GM18505 (cell line): ENCODE results near the gene KRT10.
"Not testable (repeated sequence)": the region's sequence is repeated elsewhere in the genome, so short reads cannot be mapped to it uniquely, and the experiment has no call there.

Experiments used
- ATAC-seq: cut with Tn5 transposase; IDR thresholded peaks from one replicate; pipeline ENCODE4 v1.9.1; 2021; ENCODE audit not compliant: unreplicated experiment
- POLR2A ChIP-seq: IDR thresholded peaks from 4 replicates; pipeline ENCODE4 v1.6.1; 2011; ENCODE audit warnings: borderline replicate concordance; ENCODE audit not compliant: insufficient read depth, insufficient read length; ENCODE audit errors: extremely low read depth

Gene KRT10

DNA sequence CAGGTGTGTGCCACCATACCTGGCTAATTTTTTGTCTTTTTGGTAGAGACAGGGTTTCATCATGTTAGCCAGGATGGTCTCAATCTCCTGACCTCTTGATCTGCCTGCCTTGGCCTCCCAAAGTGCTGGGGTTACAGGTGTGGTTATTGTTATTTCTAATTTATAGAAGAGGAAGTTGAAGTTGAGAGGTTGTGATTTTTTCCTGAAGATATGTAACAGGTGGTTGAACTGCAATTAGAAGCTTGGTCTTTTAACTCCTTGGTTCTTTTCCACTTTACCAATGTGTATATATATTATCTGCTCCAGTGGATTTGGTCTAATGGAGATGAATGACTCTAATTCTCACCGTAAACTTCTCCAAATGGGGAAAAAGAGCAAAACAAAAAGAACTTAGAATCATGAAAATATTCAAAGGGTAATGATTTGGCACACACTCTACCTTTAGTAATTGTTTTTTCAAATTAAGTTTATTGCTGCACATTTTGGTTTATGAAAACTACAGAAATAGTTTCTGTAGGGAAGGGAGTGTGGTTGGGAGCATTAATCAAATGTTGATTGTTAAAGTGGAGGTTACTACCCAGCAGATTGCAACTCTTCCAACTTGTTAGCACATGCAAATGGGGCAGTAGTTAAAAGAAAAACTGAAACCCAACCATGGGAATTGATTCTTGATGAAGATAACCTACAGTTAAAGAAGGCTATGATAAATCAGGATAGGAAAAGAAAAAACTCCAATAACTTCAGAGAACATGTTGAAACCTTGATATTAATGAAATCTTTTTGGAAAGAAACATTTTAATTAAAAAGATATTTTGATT lies 1.8 kb upstream of the KRT10 start:
- no peak for ATAC-seq
- no peak for TF ChIP-seq POLR2A

DNA sequence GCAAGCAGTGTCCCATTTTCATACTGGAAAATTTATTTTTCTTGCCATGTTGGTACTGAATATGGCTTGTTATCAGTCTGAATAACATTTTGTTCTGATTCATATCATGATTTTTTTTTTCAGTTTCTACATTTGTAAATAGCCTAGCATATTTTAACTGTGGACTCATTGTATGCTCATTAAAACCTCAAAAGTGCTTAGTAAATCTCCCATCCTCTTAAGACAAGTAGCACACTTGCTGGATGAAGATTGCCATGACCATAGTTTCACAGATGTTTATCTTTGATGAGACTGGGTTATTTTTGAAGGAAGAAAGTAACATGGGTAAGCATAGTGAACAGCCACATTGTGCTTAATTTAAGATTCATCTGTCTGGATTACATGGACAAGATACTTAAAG lies 878 bp downstream of the KRT10 start:
- TF ChIP-seq POLR2A: no peak
- no peak for ATAC-seq

DNA sequence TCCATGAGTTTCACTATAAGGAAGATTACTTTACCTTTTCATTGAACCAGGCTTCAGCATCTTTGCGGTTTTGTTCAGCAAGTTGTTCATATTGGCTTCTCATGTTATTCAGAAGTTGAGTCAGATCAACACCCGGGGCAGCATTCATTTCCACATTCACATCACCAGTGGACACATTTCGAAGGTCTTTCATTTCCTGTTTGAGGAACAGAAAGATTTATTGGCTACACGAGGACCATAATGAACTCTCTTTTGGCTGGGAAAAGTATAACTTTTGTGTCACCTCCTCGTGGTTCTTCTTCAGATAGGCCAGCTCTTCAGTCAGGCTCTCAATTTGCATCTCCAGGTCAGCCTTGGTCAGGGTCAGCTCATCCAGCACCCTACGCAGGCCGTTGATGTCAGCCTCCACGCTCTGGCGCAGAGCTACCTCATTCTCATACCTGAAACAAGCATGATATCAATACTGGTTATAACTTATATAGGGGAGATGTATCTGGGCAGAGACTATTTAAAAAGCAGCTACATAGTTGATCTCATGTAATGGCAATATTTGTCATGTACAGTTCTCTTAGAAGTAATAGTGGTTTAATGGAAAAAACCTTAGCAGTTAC lies 2.1 kb downstream of the KRT10 start:
- no peak for ATAC-seq
- TF ChIP-seq POLR2A: no peak

DNA sequence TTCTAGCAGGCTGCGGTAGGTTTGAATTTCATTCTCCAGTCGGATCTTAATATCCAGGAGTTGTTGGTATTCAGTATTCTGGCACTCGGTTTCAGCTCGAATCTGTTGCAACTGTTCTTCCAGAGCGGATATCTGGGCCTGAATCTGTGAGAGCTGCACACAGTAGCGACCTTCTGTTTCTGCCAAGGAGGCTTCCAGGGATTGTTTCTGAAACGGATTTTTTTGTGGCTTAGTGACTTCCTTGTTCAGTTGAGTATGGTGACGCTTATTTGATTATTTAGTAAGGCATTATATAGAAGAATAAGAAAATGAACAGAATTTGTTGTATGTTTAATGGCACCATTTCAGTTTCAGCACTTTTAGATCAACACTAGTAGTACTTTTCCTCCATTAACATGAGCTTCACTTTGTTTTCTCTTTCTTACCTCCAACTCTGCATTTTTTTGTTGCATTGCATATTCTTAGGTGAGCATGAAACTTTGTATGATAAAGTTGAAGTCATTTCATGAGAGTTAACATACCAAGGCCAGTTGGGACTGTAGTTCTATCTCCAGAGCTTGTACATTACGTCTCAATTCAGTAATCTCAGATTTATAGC lies 2.8 kb downstream of the KRT10 start:
- no peak for ATAC-seq
- no peak for TF ChIP-seq POLR2A

DNA sequence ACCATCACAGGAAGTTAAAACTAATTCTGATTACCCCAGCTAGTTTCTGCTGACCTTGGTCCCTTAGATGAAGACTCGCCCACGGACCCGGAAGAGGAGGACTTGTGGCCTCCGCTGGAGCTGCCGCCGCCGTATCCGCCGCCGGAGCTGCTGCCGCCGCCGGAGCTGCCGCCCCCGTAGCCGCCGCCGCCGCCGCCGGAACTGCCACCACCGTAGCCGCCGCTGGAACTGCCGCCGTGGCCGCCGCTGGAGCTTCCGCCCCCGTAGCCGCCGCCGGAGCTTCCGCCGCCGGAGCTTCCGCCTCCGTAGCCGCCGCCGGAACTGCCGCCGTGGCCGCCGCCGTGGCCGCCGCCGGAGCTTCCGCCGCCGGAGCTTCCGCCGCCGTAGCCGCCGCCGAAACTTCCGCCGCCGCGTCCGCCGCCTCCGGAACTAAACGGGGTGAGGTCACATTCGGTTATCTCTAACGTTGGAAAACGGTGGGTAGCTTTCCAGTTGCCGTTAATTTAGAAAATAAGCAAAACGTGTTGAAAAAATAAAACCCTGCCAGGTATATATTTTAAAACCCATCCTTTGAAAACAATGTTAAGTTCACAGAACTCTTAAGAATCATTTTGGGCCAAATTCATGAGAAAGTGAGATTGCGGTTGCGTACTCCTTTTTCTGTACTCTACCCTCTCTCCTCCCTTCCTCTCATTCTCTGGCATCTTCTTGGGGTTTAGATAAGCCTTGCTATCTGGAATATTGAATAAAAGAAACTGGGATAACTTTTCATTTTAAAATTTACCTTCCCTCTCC lies 3.5 kb downstream of the KRT10 start:
- ATAC-seq: peak; percentile 78
- TF ChIP-seq POLR2A: peak; percentile 72

DNA sequence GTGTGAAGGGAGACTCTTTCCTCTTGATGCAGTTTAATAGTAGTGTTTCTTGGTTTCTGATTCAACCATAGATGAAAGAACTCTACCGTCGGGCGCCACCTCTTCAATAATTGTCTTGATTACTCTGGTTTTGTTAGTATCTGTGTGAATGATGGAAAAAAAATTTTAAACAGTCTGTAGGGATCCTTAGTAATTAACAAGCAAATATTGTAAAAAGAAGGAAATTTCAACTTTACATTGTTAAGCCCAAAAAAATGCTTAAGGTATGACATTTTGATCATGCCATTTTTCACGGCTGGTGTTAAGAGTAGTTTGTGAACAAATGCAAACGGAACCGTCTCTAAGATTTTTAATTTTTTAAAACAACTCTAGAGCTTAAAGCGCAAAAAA lies 4.1 kb downstream of the KRT10 start:
- no peak for ATAC-seq

DNA sequence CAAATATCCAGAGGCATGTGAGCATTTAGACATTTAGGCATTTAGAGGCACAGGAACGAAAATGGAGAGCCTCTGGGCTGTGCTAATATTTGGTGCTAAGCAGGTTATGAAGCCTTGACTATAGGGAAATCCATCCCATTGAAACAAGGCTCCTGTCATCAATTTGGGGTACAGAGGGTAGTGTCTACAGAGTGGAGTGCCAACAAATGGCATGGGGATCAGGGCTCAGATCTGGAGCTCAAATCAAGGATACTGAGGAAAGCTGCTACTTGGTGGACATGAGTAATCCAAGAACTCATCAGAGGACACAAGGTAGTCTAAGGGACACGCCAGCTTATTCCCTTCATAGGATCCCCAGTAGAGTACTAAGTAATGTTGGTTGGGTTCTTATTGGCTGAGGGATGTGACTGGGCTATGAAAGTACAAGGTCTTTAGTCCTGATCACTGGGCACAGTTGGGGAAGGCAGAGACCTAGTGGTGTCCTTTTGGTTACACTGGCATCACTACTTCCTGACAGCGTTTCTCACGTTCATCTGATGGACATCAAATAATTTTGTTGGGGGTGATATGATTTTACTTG lies 5.2 kb downstream of the KRT10 start:
- no peak for ATAC-seq
- TF ChIP-seq POLR2A: peak; percentile 28

More for the DNA sequence above, 4.1 kb downstream of the KRT10 start:
- no peak for TF ChIP-seq POLR2A

DNA sequence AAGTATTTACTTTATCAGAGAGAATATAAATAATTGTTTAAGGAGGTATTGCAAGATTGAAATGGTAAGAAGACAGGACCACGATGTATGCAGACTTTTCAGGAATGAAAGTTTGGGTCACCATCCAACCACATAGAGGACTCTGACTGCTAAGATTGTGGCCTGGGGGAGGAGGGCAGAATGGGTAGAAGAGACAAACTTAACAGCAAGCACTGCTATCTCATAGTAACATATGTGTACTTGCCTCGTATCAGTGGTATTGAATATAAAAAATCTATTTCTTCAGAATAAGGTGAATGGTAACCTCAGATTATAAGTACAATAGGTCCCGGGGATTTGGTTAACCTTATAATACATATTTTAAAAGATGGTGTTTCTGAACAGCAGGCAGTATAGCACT lies 5.8 kb downstream of the KRT10 start:
- TF ChIP-seq POLR2A: no peak
- no peak for ATAC-seq

DNA sequence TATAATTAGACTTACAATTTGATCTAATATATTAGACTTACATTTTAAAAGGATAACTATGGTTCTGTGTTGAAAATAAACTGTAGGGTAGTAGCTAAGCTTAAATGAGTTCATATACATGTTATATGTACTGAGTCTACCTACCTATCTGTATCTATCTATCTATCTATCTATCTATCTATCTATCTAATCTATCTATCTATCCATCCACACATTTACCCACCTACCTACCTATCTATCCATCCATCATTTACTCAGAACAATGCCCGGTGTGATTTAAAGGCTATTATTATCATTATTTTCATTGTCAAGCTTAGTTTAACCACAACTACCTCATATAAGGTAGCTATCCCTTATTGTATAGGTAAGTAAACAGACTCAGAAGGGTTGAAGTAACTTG lies 7.0 kb downstream of the KRT10 start:
- ATAC-seq: no peak
- no peak for TF ChIP-seq POLR2A

DNA sequence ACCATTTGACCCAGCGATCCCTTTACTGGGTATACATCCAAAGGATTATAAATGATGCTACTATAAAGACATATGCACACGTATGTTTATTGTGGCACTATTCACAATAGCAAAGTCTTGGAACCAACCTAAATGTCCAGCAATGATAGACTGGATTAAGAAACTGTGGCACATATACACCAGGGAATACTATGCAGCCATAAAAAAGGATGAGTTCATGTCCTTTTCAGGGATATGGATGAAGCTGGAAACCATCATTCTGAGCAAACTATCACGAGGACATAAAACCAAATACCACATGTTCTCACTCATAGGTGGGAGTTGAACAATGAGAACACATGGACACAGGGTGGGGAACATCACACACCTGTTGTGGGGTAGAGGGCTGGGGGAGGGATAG lies 7.8 kb downstream of the KRT10 start:
- ATAC-seq: not testable (repeated sequence)

DNA sequence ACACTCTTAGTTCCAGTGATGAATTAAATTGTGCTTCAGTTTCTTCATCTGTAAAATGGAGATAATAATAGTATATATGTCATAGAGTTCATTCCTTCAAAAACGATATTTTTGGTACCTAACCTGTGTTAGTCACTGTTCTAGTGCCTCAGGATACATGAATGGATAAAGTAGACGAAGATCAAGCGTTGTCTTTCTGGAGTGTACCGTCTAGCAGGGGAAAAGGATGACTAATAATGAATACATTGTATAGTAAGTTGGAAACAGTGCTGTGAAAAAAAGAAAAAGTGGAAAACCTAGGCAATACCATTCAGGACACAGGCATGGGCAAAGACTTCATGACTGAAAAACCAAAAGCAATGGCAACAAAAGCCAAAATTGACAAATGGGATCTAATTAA lies 8.6 kb downstream of the KRT10 start:
- no peak for TF ChIP-seq POLR2A
- ATAC-seq: no peak

DNA sequence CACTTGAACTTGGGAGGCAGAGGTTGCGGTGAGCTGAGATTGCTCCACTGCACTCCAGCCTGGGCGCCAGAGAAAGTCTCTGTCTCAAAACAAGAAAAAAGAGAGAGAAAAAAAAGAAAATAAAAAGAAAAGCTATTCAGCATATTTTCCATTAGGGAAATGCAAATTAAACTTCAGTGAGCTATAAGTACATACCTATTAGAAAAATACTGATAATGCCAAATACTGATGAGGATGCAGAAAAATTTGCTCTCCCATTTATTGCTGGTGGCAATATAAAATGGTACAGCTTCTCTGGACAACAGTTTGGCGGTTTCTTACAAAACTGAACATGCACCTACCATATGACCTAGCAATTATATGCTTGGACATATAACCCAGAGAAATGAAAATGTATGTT lies 9.8 kb downstream of the KRT10 start:
- TF ChIP-seq POLR2A: no peak
- no peak for ATAC-seq

DNA sequence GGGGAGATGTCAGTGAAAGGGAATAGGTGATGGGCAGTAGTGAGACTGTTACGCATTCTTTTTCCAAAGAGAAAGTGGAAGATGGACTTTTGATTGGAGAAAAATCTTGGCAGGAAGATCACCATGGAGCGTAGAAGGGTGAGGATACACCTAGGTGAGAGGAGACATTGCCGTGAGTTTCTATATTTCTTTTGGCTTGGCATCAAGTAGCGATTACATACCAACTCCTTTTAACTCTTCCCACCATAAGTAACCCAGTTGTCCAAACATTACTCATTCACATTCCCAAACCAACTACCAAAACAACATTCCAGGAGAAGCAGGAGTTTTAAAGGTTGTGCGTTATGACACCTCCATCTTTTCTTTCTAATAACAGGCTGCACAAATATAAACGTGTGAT lies 11.9 kb downstream of the KRT10 start:
- TF ChIP-seq POLR2A: no peak
- no peak for ATAC-seq

DNA sequence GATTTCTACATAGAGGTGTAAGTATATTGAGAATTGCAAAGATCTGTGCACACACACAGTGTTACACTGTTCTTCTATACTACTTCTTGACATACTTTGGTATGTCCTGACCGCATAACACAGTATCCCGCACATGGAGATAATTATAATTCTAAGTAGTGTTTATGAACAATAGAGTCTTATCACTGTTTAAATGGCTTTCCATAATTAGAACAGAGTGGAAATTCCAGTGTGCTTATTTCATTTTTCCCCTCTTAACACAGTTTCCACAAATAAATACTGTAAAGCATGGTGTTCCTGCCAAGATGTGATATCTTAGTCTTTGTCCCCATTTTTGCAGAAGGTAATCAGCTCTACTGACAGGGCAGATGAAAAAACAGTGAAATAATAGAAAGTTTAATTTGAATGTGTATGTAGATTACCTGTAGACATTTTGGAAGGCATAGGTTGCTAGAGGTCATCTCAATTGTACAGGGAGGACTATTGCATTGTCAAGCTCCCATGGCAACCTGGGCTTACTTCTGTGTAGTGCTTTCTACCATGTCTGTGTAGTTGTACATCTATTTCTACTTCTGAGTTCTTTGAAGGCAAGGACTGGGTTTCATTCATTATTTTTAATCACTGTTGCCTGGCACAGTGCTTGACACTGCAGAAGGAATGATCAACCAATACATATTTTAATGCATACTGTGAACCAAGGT lies 12.5 kb downstream of the KRT10 start:
- TF ChIP-seq POLR2A: no peak
- no peak for ATAC-seq
